ENCODE results near the gene POLD1.

DNA sequence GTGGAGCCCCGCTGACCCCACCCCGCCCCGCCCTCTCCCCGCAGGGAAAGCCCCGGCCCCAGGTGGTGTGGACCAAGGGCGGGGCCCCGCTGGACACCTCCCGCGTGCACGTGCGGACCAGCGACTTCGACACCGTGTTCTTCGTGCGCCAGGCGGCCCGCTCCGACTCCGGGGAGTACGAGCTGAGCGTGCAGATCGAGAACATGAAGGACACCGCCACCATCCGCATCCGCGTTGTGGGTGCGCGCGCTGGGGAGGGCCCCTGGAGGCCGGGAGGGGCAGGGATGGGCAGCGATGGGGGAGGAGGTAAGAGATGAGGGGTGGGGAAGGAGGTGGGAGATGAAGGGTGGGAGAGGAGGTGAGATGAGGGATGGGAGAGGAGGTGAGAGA is 74.9 kb downstream of the POLD1 start:
- TF ChIP-seq, protein P1, sequence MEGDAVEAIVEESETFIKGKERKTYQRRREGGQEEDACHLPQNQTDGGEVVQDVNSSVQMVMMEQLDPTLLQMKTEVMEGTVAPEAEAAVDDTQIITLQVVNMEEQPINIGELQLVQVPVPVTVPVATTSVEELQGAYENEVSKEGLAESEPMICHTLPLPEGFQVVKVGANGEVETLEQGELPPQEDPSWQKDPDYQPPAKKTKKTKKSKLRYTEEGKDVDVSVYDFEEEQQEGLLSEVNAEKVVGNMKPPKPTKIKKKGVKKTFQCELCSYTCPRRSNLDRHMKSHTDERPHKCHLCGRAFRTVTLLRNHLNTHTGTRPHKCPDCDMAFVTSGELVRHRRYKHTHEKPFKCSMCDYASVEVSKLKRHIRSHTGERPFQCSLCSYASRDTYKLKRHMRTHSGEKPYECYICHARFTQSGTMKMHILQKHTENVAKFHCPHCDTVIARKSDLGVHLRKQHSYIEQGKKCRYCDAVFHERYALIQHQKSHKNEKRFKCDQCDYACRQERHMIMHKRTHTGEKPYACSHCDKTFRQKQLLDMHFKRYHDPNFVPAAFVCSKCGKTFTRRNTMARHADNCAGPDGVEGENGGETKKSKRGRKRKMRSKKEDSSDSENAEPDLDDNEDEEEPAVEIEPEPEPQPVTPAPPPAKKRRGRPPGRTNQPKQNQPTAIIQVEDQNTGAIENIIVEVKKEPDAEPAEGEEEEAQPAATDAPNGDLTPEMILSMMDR (conservative IDR thresholded peaks at IDR 0.05; ENCODE audit: low read length), result no peak
- no peak for TF ChIP-seq EZH2phosphoT487 (IDR thresholded peaks at IDR 0.05; ENCODE audit: borderline replicate concordance, low read depth, low read length)

Measured in OCI-LY7 (cell line).